Type B pancreatic cell (in vitro differentiated cells): ENCODE measurements around the gene NEDD4L. TPM values are rescaled to one million over a fixed set of nuclear protein-coding genes. Genes with fewer than 3 reads are reported as not detected.

Experiments
- DNase-seq: peaks from one replicate; pipeline ENCODE4 v3.0.0; 2021; ENCODE audit warnings: mixed read lengths; ENCODE audit not compliant: unreplicated experiment; ENCODE audit errors: extremely low spot score
- H3K27ac Mint-ChIP-seq: 2 replicates; pipeline ENCODE4 v1.8.0; 2021; ENCODE audit warnings: mild to moderate bottlenecking, mixed read lengths
- H3K27me3 Mint-ChIP-seq: 2 replicates; pipeline ENCODE4 v1.8.0; 2021; ENCODE audit warnings: mixed read lengths
- H3K36me3 Mint-ChIP-seq: 2 replicates; pipeline ENCODE4 v1.8.0; 2021; ENCODE audit warnings: mixed read lengths
- H3K4me1 Mint-ChIP-seq: one replicate; pipeline ENCODE4 v1.8.0; 2021; ENCODE audit warnings: mixed read lengths; ENCODE audit not compliant: unreplicated experiment
- H3K4me3 Mint-ChIP-seq: 2 replicates; pipeline ENCODE4 v1.8.0; 2021; ENCODE audit warnings: mild to moderate bottlenecking, mixed read lengths
- H3K9me3 Mint-ChIP-seq: 2 replicates; pipeline ENCODE4 v1.8.0; 2021; ENCODE audit warnings: mixed read lengths
- CTCF ChIP-seq: fragments of 200-600 bp; sonication (generic); conservative IDR thresholded peaks from 2 replicates; pipeline ENCODE4 v1.5.0; 2021; ENCODE audit warnings: antibody characterized with exemption, mild to moderate bottlenecking
- total RNA-seq: library from RNA; stranded (reverse); gene quantifications from 2 replicates; pipeline ENCODE4 v1.2.1, GENCODE V29; 2021; ENCODE audit warnings: low replicate concordance

NEDD4L gene
- total RNA-seq, 1 donor from 2014 or later: 84.7 TPM

GRCh38 chr18:58268849-58269248 lies 224.8 kb downstream of the NEDD4L start:
- no peak for TF ChIP-seq CTCF
- Mint-ChIP-seq H3K36me3 (peaks cover 5% of the 10 kb centered on the region), H3K27ac (peak overlapping the region; percentile 91), H3K27me3 (no peaks in the 10 kb centered on the region), H3K4me3 (peak overlapping the region; percentile 67), H3K4me1 (peaks cover 48% of the 10 kb centered on the region), H3K9me3 (no peaks in the 10 kb centered on the region)
- no peak for DNase-seq

- H3K27me3 Mint-ChIP-seq: no peaks in the 10 kb centered on the region
- H3K4me1 Mint-ChIP-seq: peaks cover 41% of the 10 kb centered on the region
- no peak for TF ChIP-seq CTCF
- H3K4me3 Mint-ChIP-seq: peak overlapping the region; percentile 67
- peaks cover 4% of the 10 kb centered on the region for H3K9me3 Mint-ChIP-seq
- H3K27ac Mint-ChIP-seq: peak overlapping the region; percentile 91
- peaks cover 9% of the 10 kb centered on the region for H3K36me3 Mint-ChIP-seq
- DNase-seq: no peak
These were observed 225.9 kb downstream of the NEDD4L start for GRCh38 chr18:58269931-58270330.

- DNase-seq: no peak
- Mint-ChIP-seq H3K27ac (peak overlapping the region; percentile 91), H3K9me3 (peaks cover 4% of the 10 kb centered on the region), H3K4me1 (peaks cover 41% of the 10 kb centered on the region), H3K27me3 (no peaks in the 10 kb centered on the region), H3K4me3 (peak overlapping the region; percentile 67), H3K36me3 (peaks cover 9% of the 10 kb centered on the region)
- TF ChIP-seq CTCF: no peak
These were observed 226.4 kb downstream of the NEDD4L start for GRCh38 chr18:58270396-58270795.

- H3K27ac Mint-ChIP-seq: no peak overlapping the region
- peaks cover 43% of the 10 kb centered on the region for H3K4me1 Mint-ChIP-seq
- H3K27me3 Mint-ChIP-seq: no peaks in the 10 kb centered on the region
These were observed 227.7 kb downstream of the NEDD4L start for GRCh38 chr18:58271770-58272169.

GRCh38 chr18:58272209-58272608 lies 228.2 kb downstream of the NEDD4L start:
- no peaks in the 10 kb centered on the region for H3K27me3 Mint-ChIP-seq
- no peak for TF ChIP-seq CTCF
- peaks cover 45% of the 10 kb centered on the region for H3K4me1 Mint-ChIP-seq
- H3K36me3 Mint-ChIP-seq: peaks cover 9% of the 10 kb centered on the region
- peaks cover 4% of the 10 kb centered on the region for H3K9me3 Mint-ChIP-seq
- H3K27ac Mint-ChIP-seq: no peak overlapping the region
- DNase-seq: no peak
- no peak overlapping the region for H3K4me3 Mint-ChIP-seq

More at GRCh38 chr18:58271770-58272169, 227.7 kb downstream of the NEDD4L start:
- TF ChIP-seq CTCF: no peak
- no peak for DNase-seq
- H3K36me3 Mint-ChIP-seq: peaks cover 9% of the 10 kb centered on the region
- peaks cover 4% of the 10 kb centered on the region for H3K9me3 Mint-ChIP-seq
- no peak overlapping the region for H3K4me3 Mint-ChIP-seq
